Osteocyte (in vitro differentiated cells): Measurements from ENCODE around the gene MON2. TPM values are rescaled to one million over a fixed set of nuclear protein-coding genes. Genes with fewer than 3 reads are reported as not detected.

Experiments
- DNase-seq: peaks from one replicate; pipeline ENCODE4 v3.0.0; 2021; ENCODE audit warnings: mixed read lengths; ENCODE audit not compliant: unreplicated experiment; ENCODE audit errors: extremely low spot score
- H3K27ac Mint-ChIP-seq: one replicate; pipeline ENCODE4 v1.8.0; 2021; ENCODE audit warnings: mild to moderate bottlenecking, mixed read lengths; ENCODE audit not compliant: unreplicated experiment
- H3K27me3 Mint-ChIP-seq: one replicate; pipeline ENCODE4 v1.8.0; 2021; ENCODE audit warnings: mixed read lengths; ENCODE audit not compliant: unreplicated experiment
- H3K36me3 Mint-ChIP-seq: one replicate; pipeline ENCODE4 v1.8.0; 2021; ENCODE audit warnings: mixed read lengths; ENCODE audit not compliant: unreplicated experiment
- H3K4me1 Mint-ChIP-seq: one replicate; pipeline ENCODE4 v1.8.0; 2021; ENCODE audit warnings: mixed read lengths; ENCODE audit not compliant: unreplicated experiment
- H3K4me3 Mint-ChIP-seq: one replicate; pipeline ENCODE4 v1.8.0; 2021; ENCODE audit warnings: mild to moderate bottlenecking, moderate library complexity, mixed read lengths; ENCODE audit not compliant: unreplicated experiment
- H3K9me3 Mint-ChIP-seq: one replicate; pipeline ENCODE4 v1.8.0; 2021; ENCODE audit warnings: mixed read lengths; ENCODE audit not compliant: unreplicated experiment
- CTCF ChIP-seq: fragments of 200-600 bp; sonication (generic); IDR thresholded peaks from 2 replicates; pipeline ENCODE4 v1.5.0; 2021; ENCODE audit warnings: antibody characterized with exemption, mild to moderate bottlenecking, moderate library complexity
- total RNA-seq: library from RNA; stranded (reverse); gene quantifications from 2 replicates; pipeline ENCODE4 v1.2.1, GENCODE V29; 2021

The MON2 gene
- total RNA-seq, 1 donor from 2014 or later: 53.4 TPM

DNA sequence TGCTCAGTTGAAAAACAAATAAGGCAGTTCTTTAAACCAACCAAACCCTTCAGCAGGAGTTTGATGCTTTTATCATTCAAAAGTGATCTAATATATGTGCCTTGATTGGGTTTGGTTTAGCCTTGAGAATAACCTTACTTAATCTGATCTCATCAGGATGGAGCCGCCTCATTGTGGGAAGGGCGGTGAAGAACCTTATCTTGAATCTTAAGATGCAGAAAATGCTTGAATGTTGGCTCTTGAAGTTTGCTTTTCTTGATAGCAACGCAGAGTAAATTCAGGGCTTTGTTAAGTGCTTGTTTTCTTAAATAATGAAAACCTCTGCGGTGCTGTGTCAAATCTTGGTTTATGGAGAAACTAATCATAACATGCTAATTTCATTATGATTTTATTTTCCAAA lies 138.2 kb downstream of the MON2 start:
- no peaks in the 10 kb centered on the region for H3K27me3 Mint-ChIP-seq
- H3K27ac Mint-ChIP-seq: peak overlapping the region; percentile 99
- peaks cover 46% of the 10 kb centered on the region for H3K4me1 Mint-ChIP-seq
- no peak for DNase-seq
- H3K9me3 Mint-ChIP-seq: no peaks in the 10 kb centered on the region
- no peak for TF ChIP-seq CTCF
- peaks cover 11% of the 10 kb centered on the region for H3K36me3 Mint-ChIP-seq
- H3K4me3 Mint-ChIP-seq: peak overlapping the region; percentile 89

DNA sequence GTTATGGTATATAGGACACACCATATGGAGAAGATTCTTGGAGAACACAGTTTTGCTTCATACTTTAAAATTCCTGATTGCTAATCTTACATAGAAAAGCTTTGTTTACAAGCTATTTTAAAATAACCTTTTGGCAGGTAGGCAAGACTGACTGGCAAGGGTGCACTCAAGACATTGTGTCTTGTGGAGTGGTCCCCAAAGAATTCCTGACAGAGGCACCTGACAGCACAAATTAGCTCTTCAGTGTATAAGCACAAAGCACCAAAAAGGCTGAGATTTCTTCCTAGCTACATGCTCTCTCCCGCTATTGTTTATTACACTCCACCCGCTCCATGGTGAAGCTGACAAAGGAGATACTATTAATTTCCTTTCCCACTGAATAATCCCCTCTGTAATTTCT lies 139.4 kb downstream of the MON2 start:
- Mint-ChIP-seq H3K4me1 (peaks cover 53% of the 10 kb centered on the region), H3K27ac (peak overlapping the region; percentile 99), H3K36me3 (peaks cover 16% of the 10 kb centered on the region), H3K4me3 (peak overlapping the region; percentile 89), H3K27me3 (no peaks in the 10 kb centered on the region), H3K9me3 (no peaks in the 10 kb centered on the region)
- TF ChIP-seq CTCF: no peak
- DNase-seq: no peak

DNA sequence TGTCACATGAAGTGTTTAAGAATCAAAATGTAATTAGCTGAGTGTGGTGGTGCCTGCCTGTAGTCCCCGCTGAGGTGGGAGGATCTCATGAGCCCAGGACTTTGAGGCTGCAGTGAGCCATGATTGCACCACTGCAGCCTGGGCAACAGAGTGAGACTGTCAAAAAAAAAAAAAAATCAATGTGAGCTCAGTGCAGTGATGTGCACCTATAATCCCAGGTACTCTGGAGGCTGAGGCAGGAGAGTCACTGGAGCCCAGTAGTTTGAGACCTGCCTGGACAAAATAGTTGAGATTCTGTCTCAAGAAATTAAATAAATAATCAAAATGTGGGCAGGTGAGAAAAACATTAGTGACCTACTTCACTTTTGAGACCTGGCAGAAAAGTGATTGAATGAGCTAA lies 140.0 kb downstream of the MON2 start:
- Mint-ChIP-seq H3K4me1 (peaks cover 48% of the 10 kb centered on the region), H3K4me3 (peak overlapping the region; percentile 18), H3K36me3 (peaks cover 16% of the 10 kb centered on the region), H3K9me3 (no peaks in the 10 kb centered on the region), H3K27me3 (no peaks in the 10 kb centered on the region), H3K27ac (peak overlapping the region; percentile 57)
- no peak for DNase-seq
- no peak for TF ChIP-seq CTCF

GRCh38 chr12:62613081-62613480 lies 146.5 kb downstream of the MON2 start:
- no peak overlapping the region for H3K4me3 Mint-ChIP-seq
- H3K27ac Mint-ChIP-seq: no peak overlapping the region
- TF ChIP-seq CTCF: no peak
- no peak for DNase-seq
- peaks cover 17% of the 10 kb centered on the region for H3K36me3 Mint-ChIP-seq
- H3K27me3 Mint-ChIP-seq: no peaks in the 10 kb centered on the region
- no peaks in the 10 kb centered on the region for H3K9me3 Mint-ChIP-seq
- peaks cover 20% of the 10 kb centered on the region for H3K4me1 Mint-ChIP-seq

- no peaks in the 10 kb centered on the region for H3K27me3 Mint-ChIP-seq
- no peaks in the 10 kb centered on the region for H3K4me1 Mint-ChIP-seq
- H3K4me3 Mint-ChIP-seq: no peak overlapping the region
- TF ChIP-seq CTCF: no peak
- H3K27ac Mint-ChIP-seq: no peak overlapping the region
- H3K9me3 Mint-ChIP-seq: no peaks in the 10 kb centered on the region
- no peak for DNase-seq
- H3K36me3 Mint-ChIP-seq: peaks cover 17% of the 10 kb centered on the region
Measured at GRCh38 chr12:62618319-62618718, 151.7 kb downstream of the MON2 start.
